ENCODE results near the gene SLC41A1.
A peak's percentile ranks its signal among the peaks of the same experiment; 100 is the strongest.

Gene SLC41A1

GRCh38 chr1:205822397-205822796 is 9.4 kb upstream of the SLC41A1 start:
- no peak for DNase-seq (ENCODE audit: low spot score)

GRCh38 chr1:205817988-205818387 is 5.0 kb upstream of the SLC41A1 start:
- no peak for DNase-seq (ENCODE audit: low spot score)

DNA sequence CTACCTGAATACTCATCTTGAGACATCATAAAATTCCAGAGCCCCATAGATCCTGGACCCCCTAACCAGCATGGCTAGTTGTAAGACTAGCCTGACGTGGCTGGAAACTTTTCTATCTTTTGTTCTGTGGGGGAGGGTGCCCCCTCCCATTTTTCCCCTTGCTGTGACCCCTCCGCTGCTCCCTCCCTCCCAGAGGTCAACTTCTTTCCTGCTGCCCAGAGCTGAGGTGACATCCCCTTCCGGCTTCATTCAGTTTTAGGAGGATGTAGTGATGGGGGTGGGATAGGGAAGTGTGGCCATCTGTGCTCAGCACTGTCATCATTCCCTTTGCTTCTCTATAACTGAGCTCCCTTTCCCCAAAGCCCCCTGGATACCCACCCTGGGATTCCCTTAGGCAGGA is 4.4 kb upstream of the SLC41A1 start:
- no peak for DNase-seq (ENCODE audit: low spot score)

DNA sequence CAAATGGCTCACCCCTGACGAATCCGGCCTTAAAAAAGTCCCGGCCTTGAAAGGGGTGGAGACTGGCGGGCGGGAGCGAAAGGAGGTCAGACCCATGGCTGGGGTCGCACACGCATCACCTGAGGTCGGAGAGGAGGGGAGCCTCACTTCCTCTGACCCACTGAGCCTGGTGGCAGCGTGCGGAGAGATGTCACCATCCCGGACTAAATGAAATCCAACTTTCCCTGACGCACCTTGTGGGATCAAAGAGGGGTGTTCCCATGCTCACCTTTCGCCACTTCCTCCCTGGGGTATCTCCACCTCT is 709 bp upstream of the SLC41A1 start:
- no peak for DNase-seq (ENCODE audit: low spot score)

GRCh38 chr1:205812271-205812877 is 624 bp downstream of the SLC41A1 start:
- DNase-seq (ENCODE audit: low spot score): peak; percentile 50

DNA sequence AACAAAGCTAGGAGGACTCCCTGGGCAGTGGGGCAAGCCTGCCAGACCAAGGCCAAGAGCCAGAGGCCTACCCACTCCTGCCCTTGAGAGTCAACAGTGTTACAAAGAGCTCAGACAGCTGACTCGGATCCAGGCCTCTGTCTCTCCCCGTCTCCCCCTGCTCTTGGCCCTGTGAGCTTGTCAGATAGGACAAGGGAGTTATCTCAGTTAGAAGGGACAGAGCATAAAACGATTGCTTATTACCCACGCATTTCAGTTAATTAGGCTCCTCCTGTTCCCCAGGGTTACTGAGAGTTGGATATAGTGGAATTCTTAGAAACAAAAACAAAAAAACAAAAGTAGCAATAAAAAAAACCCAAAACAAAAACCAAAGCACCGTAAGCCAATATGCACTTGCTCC is 1.3 kb downstream of the SLC41A1 start:
- DNase-seq (ENCODE audit: low spot score): no peak

GRCh38 chr1:205810448-205811157 is 2.4 kb downstream of the SLC41A1 start:
- DNase-seq (ENCODE audit: low spot score): peak; percentile 12

GRCh38 chr1:205809942-205810345 is 3.1 kb downstream of the SLC41A1 start:
- no peak for DNase-seq (ENCODE audit: low spot score)

DNA sequence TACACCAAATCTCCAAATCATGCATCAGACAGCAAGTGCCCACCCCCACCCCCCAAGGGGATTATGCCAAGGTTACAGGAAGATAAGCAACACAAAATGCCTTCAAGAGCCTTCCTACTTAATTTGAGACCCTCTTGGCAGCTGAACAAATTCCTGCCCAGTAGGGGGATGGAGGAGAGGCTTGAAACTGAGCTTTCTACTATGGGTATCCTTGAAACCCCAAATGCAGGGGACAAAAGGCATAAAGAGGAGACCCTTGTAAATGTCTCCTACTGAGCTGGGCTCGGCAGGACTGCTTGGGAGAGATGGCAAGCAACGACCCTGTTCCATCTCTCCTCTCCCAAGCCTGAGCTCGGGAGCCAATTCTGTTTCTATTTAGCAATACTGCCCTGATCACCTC is 3.5 kb downstream of the SLC41A1 start:
- DNase-seq (ENCODE audit: low spot score): no peak

GRCh38 chr1:205805082-205805711 is 7.8 kb downstream of the SLC41A1 start:
- DNase-seq (ENCODE audit: low spot score): no peak

- DNase-seq (ENCODE audit: low spot score): no peak
Measured at GRCh38 chr1:205804605-205805004, 8.4 kb downstream of the SLC41A1 start.

GRCh38 chr1:205803986-205804385 is 9.0 kb downstream of the SLC41A1 start:
- no peak for DNase-seq (ENCODE audit: low spot score)

DNA sequence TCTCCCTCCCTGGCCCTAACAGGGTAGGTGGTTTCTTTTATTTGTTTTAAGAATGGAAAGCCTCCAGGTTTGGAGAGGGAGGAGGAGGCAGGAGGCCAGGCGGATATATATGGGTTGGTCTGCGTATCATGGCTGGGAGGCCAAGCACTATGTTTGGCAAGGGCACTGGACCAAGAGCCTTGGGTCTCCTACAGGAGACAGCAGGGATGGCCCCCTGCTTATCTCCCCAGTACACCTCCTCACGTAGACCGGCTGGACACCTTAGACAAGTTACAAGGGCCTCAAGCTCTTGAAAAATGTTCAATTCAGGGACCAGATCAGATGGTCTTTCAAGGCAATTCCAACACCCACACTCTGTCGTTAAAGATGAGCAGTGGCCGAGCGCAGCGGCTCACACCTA is 10.9 kb downstream of the SLC41A1 start:
- DNase-seq (ENCODE audit: low spot score): no peak

DNA sequence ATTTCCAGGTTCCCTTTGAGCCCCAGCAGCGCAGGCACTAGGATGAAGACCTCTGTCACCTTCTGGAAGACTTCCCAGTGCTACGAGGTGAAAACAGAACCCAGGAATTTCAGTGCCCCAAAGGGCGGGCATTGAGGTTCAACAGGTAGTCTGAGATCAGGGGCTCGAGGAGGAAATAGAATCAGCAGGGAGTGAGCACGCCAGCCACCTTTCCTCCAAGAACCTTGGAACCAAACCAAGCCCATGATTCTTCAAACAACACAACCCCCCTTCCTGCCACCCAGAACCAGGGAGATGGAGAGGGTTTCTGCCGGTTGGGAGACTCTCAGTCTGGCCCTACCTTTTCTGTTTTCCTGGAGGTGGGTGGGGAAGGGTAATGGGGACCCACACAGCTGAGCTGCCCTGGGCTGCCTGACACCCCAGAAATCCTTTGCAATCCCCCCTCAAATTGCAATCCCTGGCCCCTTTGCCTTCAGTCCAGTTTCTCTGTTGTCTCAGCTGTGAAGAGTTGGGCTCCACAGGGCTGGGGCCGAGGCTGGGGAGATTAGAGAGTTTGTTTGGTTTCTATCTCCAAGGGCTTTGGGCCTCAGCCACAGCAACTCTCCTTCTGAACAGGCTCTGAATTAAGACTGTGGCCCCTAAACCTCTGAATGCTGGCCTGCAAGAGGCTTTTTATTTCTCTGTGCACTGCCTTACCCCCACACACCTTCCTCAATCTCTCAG is 11.9 kb downstream of the SLC41A1 start:
- DNase-seq (ENCODE audit: low spot score): no peak

GRCh38 chr1:205800427-205800826 is 12.6 kb downstream of the SLC41A1 start:
- DNase-seq (ENCODE audit: low spot score): no peak

GRCh38 chr1:205798577-205798976 is 14.4 kb downstream of the SLC41A1 start:
- DNase-seq (ENCODE audit: low spot score): no peak

DNA sequence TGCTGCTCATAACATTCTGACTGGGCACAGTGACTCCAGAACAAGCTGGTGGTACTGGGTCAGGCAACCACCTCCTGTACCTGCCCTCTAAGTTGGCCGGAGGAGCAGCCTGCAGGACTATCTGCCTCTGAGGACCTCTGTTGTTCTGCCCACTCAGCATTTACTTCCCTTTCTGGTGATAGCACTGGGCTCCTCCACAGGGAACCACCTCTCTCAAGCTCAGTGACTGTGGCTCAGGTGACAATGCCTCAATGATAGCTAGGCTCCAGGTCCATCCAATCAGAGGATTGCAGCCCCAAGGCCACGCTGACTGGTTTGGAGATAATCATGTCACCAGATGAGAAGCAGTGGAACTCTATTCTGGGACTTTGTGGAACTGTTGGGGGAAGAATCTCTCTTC is 15.8 kb downstream of the SLC41A1 start:
- DNase-seq (ENCODE audit: low spot score): no peak

DNA sequence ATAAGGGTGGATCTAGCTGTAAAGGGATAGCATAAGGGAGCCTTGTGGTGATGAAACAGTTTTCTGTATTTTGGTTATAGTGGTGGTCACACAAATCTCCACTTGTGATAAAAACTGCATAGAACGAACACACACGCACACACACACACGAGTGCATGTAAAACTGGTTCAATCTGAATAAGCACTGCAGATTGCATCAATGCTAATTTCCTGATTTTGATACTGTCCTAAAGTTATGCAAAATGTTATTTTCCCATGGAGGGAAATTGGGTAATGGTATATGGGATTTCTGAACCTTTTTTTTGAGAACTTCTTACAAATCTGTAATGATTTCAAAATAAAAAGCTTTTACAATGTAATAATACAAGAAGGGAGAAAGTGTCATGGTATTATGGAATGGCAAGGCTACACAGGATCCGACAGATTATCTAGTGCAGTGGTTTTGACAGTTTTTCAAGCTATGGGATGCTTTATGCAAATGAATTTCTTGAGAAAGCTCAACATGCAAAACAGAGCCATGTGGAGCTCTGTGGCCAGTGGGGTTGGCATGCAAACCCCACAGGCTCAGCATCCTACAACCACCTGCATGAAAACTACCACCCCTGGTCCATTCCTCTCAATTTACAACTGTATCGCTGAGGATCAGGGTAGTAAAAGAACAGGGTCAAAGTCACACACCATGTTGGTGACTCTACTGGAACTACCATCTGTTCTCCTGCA is 18.8 kb downstream of the SLC41A1 start:
- no peak for DNase-seq (ENCODE audit: low spot score)

- no peak for DNase-seq (ENCODE audit: low spot score)
Measured at GRCh38 chr1:205792961-205793673, 19.9 kb downstream of the SLC41A1 start.

DNA sequence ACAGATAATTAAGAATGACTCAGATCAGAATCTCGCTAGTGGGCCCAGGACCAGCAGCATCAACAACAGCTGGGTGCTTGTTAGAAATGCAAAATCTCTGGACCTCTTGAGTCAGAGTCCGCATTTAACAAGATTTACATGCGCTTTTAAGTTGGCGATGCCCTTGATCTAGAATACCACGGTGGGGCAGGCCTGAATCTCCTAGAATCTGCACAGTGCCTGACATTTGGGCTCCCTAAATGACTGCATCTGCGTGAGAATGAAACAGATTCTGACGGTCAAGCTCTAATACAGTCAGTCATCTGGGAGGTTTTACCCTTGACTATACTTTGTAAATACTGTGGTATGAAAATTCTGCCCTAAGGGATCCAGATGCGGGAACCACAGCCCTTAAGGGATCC is 20.5 kb downstream of the SLC41A1 start:
- no peak for DNase-seq (ENCODE audit: low spot score)

DNA sequence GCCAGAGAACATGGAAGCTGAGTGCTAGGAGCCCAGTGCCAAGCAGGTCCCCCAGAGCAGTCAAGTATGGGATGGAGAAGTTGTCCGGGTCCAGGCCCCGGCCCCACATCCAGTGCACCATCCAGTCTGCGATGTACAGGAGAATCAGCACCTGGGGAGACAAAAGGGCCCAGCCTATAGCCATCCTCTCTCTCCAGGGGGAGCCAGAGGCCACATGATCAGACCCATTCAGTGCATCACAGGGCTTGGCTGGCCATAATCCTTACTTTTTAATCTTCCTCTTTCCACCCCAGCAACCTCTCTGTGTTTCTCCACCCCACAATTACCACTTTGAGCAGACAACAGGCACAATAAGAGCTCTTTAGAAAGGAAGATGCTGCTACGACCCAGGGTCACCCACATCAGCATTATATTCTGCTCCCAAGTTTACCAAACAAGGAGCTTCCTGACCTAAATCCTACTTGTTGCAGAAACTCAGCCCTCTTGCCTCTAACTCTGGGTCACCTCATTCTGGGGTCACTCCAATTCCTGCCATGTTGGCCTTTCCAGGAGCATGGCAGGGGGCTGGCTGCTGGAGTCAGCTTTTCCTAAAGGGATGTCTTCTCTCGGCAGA is 21.3 kb downstream of the SLC41A1 start:
- DNase-seq (ENCODE audit: low spot score): peak; percentile 42
